GM23338 (cell line): Measurements from ENCODE around the gene CHD2. TPM values are rescaled to one million over a fixed set of nuclear protein-coding genes. Genes with fewer than 3 reads are reported as not detected.

Experiments
- ATAC-seq: fragments of 200-7000 bp; cut with Tn5 transposase; 3 replicates; pipeline ENCODE4 v1.9.1; 2020
- DNase-seq: peaks from one replicate; pipeline ENCODE4 v3.0.0-alpha.2; 2015; ENCODE audit warnings: low spot score
- H2AFZ ChIP-seq: fragments of 200-600 bp; sonication (generic); 2 replicates; pipeline ENCODE4 v1.8.0; 2016; ENCODE audit warnings: antibody characterized with exemption, mild to moderate bottlenecking, moderate library complexity
- H3F3A ChIP-seq: fragments of 200-600 bp; sonication (generic); replicated peaks from 2 replicates; pipeline ENCODE4 v1.8.0; 2017; ENCODE audit warnings: antibody characterized with exemption, mixed run types, low read depth
- H3K27ac ChIP-seq: fragments of 200-600 bp; sonication (generic); 2 replicates; pipeline ENCODE4 v1.6.1; 2016; ENCODE audit warnings: low read depth
- H3K27me3 ChIP-seq: fragments of 200-600 bp; sonication (generic); 2 replicates; pipeline ENCODE4 v1.8.0; 2016; ENCODE audit warnings: mild to moderate bottlenecking, mixed run types, moderate library complexity; ENCODE audit not compliant: insufficient read depth
- H3K36me3 ChIP-seq: fragments of 200-600 bp; sonication (generic); 2 replicates; pipeline ENCODE4 v1.8.0; 2016; ENCODE audit warnings: mild to moderate bottlenecking; ENCODE audit not compliant: insufficient read depth
- H3K4me1 ChIP-seq: fragments of 200-600 bp; sonication (generic); 2 replicates; pipeline ENCODE4 v1.8.0; 2016; ENCODE audit warnings: mild to moderate bottlenecking, moderate library complexity; ENCODE audit not compliant: insufficient read depth
- H3K4me2 ChIP-seq: fragments of 200-600 bp; sonication (generic); 2 replicates; pipeline ENCODE4 v1.7.1; 2017; ENCODE audit warnings: mixed run types
- H3K4me3 ChIP-seq: fragments of 200-600 bp; sonication (generic); 2 replicates; pipeline ENCODE4 v1.6.1; 2016; ENCODE audit warnings: mixed run types
- H3K79me2 ChIP-seq: fragments of 200-600 bp; sonication (generic); replicated peaks from 2 replicates; pipeline ENCODE4 v1.8.0; 2017; ENCODE audit warnings: mild to moderate bottlenecking; ENCODE audit not compliant: insufficient read depth
- H3K9me2 ChIP-seq: fragments of 200-600 bp; sonication (generic); 2 replicates; pipeline ENCODE4 v1.8.0; 2017; ENCODE audit not compliant: insufficient read depth
- H4K20me1 ChIP-seq: fragments of 200-600 bp; sonication (generic); replicated peaks from 2 replicates; pipeline ENCODE4 v1.8.0; 2017; ENCODE audit warnings: mild to moderate bottlenecking; ENCODE audit not compliant: insufficient read depth
- H3K27ac Mint-ChIP-seq: 2 replicates; pipeline ENCODE4 v1.8.0; 2020; ENCODE audit warnings: inconsistent platforms, mild to moderate bottlenecking, moderate library complexity, mixed read lengths
- H3K27me3 Mint-ChIP-seq: 3 replicates; pipeline ENCODE4 v1.8.0; 2022; ENCODE audit warnings: low read depth, mild to moderate bottlenecking, moderate library complexity, mixed read lengths, inconsistent platforms; ENCODE audit not compliant: insufficient read depth, poor library complexity
- H3K36me3 Mint-ChIP-seq: 3 replicates; pipeline ENCODE4 v1.8.0; 2021; ENCODE audit warnings: low read depth, mild to moderate bottlenecking, inconsistent platforms, moderate library complexity, mixed read lengths
- H3K4me1 Mint-ChIP-seq: 3 replicates; pipeline ENCODE4 v1.8.0; 2020; ENCODE audit warnings: mild to moderate bottlenecking, inconsistent platforms, mixed read lengths
- H3K4me3 Mint-ChIP-seq: 3 replicates; pipeline ENCODE4 v1.8.0; 2021; ENCODE audit warnings: moderate library complexity, mild to moderate bottlenecking, inconsistent platforms, mixed read lengths
- H3K9me3 Mint-ChIP-seq: 3 replicates; pipeline ENCODE4 v1.8.0; 2020; ENCODE audit warnings: moderate library complexity, mild to moderate bottlenecking, inconsistent platforms, mixed read lengths
- EZH2 ChIP-seq: fragments of 200-600 bp; sonication (generic); IDR thresholded peaks from one replicate; pipeline ENCODE4 v1.8.0; 2017; ENCODE audit warnings: antibody characterized with exemption, mild to moderate bottlenecking, low read depth; ENCODE audit not compliant: unreplicated experiment
- JUNB ChIP-seq: IDR thresholded peaks from one replicate; pipeline ENCODE4 v1.6.1; 2016; ENCODE audit warnings: antibody characterized with exemption; ENCODE audit not compliant: unreplicated experiment
- NANOG ChIP-seq: IDR thresholded peaks from 2 replicates; pipeline ENCODE4 v1.6.1; 2016; ENCODE audit warnings: antibody characterized with exemption, borderline replicate concordance
- REST ChIP-seq: IDR thresholded peaks from one replicate; pipeline ENCODE4 v1.6.1; 2018; ENCODE audit warnings: antibody characterized with exemption; ENCODE audit not compliant: unreplicated experiment
- ZNF114 ChIP-seq: fragments of 250-450 bp; sonication (Bioruptor Pico); IDR thresholded peaks from 2 replicates; pipeline ENCODE4 v1.5.0; 2020; ENCODE audit warnings: mild to moderate bottlenecking, moderate library complexity
- ZNF462 ChIP-seq: fragments of 250-450 bp; sonication (Bioruptor Pico); IDR thresholded peaks from 2 replicates; pipeline ENCODE4 v1.5.0; 2020; ENCODE audit warnings: mild to moderate bottlenecking, moderate library complexity
- polyA plus RNA-seq: library from polyadenylated mRNA; unstranded; fragments of >200 nt; fragmentation: Nextera tagmentation; extraction: Ambion mirVana; gene quantifications from 2 replicates; pipeline ENCODE4 v1.2.1, GENCODE V29; 2016
- total RNA-seq: library from RNA; depleted of rRNA; stranded (reverse); fragments of >200 nt; shearing (Covaris generic); gene quantifications from 2 replicates; pipeline ENCODE4 v1.2.3, GENCODE V29; 2014

CHD2 gene
- total and polyA plus RNA-seq, 2 experiments from 2014 or later = 119 to 130 TPM

DNA sequence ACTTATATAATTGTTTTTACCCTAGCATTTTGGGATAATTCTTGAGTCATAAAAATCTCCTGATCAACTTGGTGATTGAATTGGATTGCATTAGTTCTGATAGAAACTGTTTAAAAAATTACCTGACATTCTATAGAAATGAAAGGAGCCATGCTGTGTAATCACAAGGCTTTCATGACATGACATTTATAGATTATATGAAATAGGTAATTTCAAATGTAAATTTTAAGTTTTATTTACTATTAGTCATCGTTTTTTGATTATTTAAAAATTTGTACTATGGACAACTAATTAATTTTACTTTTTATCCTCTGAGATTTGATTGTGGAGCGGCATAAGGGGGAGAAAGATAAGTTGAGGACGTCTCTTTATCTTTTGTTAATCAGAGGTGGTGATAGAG is 12.3 kb upstream of the CHD2 start:
- Histone ChIP-seq H3F3A (no peaks in the 10 kb centered on the region), H3K4me2 (no peak overlapping the region), H2AFZ (no peak overlapping the region), H3K27ac (no peak overlapping the region), H3K36me3 (peaks cover 39% of the 10 kb centered on the region), H3K9me2 (no peaks in the 10 kb centered on the region), H3K27me3 (no peaks in the 10 kb centered on the region), H4K20me1 (peaks cover 12% of the 10 kb centered on the region), H3K4me1 (peaks cover 9% of the 10 kb centered on the region; the same call in 1 of the 2 replicates), H3K79me2 (peaks cover 99% of the 10 kb centered on the region), H3K4me3 (no peak overlapping the region)
- TF ChIP-seq ZNF462 = no peak
- no peak for TF ChIP-seq EZH2
- TF ChIP-seq JUNB = no peak
- no peak for TF ChIP-seq ZNF114 (CRISPR knock-in tag)
- TF ChIP-seq NANOG = no peak
- TF ChIP-seq REST = no peak
- Mint-ChIP-seq H3K9me3 (no peaks in the 10 kb centered on the region), H3K4me3 (no peak overlapping the region), H3K27me3 (peaks cover 18% of the 10 kb centered on the region), H3K4me1 (peaks cover 24% of the 10 kb centered on the region), H3K36me3 (peaks cover 94% of the 10 kb centered on the region), H3K27ac (no peak overlapping the region)
- ATAC-seq (no peak), DNase-seq (no peak)
